Prostate gland (tissue), 2 donors: Measurements from ENCODE around the gene THSD4. TPM values are rescaled to one million over a fixed set of nuclear protein-coding genes. Genes with fewer than 3 reads are reported as not detected.

ENCODE experiments used
- DNase-seq: peaks from one replicate; pipeline ENCODE4 v3.0.0-alpha.2; 2019; ENCODE audit warnings: low spot score
- H3K27ac ChIP-seq, 2 donors: fragments of 200-600 bp; sonication (generic); 2 replicates each; pipeline ENCODE4 v1.5.1; 2017 to 2019
- H3K27me3 ChIP-seq: fragments of 200-600 bp; sonication (generic); replicated peaks from 2 replicates; pipeline ENCODE4 v1.5.1; 2019; ENCODE audit not compliant: insufficient read depth
- H3K36me3 ChIP-seq, 2 donors: fragments of 200-600 bp; sonication (generic); 1 replicate in 1 of 2; 2 replicates in 1 of 2; pipeline versions ENCODE4 v1.5.1 to v1.8.1; 2017 to 2019
- H3K4me1 ChIP-seq: fragments of 200-600 bp; sonication (generic); replicated peaks from 2 replicates; pipeline ENCODE4 v1.5.1; 2019
- H3K4me3 ChIP-seq, 2 donors: fragments of 200-600 bp; sonication (generic); 2 replicates each; pipeline ENCODE4 v1.5.1; 2017 to 2019
- H3K9me3 ChIP-seq: fragments of 200-600 bp; sonication (generic); 2 replicates; pipeline ENCODE4 v1.5.1; 2017
- POLR2A ChIP-seq: fragments of 450-650 bp; IDR thresholded peaks from one replicate; pipeline ENCODE4 v1.6.1; 2016; ENCODE audit warnings: antibody characterized with exemption, mild to moderate bottlenecking
- POLR2AphosphoS5 ChIP-seq: sonication (generic); formaldehyde crosslinking; IDR thresholded peaks from one replicate; pipeline ENCODE4 v1.6.1; 2017; ENCODE audit warnings: antibody characterized with exemption
- WGBS: methylation state at CpG from one replicate; pipeline ENCODE4 v1.1.5; 2018; 5-methylcytosine and 5-hydroxymethylcytosine counted together
- intact Hi-C: fragments of 100-400 bp; cut with DNase I; formaldehyde crosslinking; loops from one replicate; pipeline ENCODE4 v1.14.2; 2022
- total RNA-seq, 2 donors: library from RNA; depleted of rRNA; stranded (reverse); fragments of >200 nt; gene quantifications; one replicate each; pipeline ENCODE4 v1.1.0, GENCODE V29; 2016
- TF ChIP-seq, protein P1 (sequence below), 4 experiments: fragments of 200-600 bp in 2 of 4; fragments of 450-650 bp in 2 of 4; sonication (generic) in 2 of 4; IDR thresholded peaks; 1 replicate in 3 of 4; 2 replicates in 1 of 4; pipeline ENCODE4 v1.5.1; 2016 to 2019; ENCODE audit warnings: antibody characterized with exemption in 4 of 4, mild to moderate bottlenecking in 2 of 4, moderate library complexity in 2 of 4

THSD4 gene
- total RNA-seq, 2 donors from 2014 or later, result 84.1 to 223 TPM

GRCh38 chr15:71195242-71195641, 80.0 kb downstream of the THSD4 start:
- Histone ChIP-seq H3K4me3 (no peak overlapping the region), H3K9me3 (no peaks in the 10 kb centered on the region), H3K4me1 (no peaks in the 10 kb centered on the region), H3K27me3 (no peaks in the 10 kb centered on the region), H3K36me3 (no peaks in the 10 kb centered on the region), H3K27ac (no peak overlapping the region)
- 86% methylated on average over 1 of the region's 1 CpG for WGBS
- intact Hi-C loops, result no loop called here
- DNase-seq, result no peak
- TF ChIP-seq POLR2AphosphoS5 (no peak), POLR2A (no peak)
- TF ChIP-seq, protein P1, sequence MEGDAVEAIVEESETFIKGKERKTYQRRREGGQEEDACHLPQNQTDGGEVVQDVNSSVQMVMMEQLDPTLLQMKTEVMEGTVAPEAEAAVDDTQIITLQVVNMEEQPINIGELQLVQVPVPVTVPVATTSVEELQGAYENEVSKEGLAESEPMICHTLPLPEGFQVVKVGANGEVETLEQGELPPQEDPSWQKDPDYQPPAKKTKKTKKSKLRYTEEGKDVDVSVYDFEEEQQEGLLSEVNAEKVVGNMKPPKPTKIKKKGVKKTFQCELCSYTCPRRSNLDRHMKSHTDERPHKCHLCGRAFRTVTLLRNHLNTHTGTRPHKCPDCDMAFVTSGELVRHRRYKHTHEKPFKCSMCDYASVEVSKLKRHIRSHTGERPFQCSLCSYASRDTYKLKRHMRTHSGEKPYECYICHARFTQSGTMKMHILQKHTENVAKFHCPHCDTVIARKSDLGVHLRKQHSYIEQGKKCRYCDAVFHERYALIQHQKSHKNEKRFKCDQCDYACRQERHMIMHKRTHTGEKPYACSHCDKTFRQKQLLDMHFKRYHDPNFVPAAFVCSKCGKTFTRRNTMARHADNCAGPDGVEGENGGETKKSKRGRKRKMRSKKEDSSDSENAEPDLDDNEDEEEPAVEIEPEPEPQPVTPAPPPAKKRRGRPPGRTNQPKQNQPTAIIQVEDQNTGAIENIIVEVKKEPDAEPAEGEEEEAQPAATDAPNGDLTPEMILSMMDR (IDR thresholded peaks at IDR 0.05), result no peak

DNA sequence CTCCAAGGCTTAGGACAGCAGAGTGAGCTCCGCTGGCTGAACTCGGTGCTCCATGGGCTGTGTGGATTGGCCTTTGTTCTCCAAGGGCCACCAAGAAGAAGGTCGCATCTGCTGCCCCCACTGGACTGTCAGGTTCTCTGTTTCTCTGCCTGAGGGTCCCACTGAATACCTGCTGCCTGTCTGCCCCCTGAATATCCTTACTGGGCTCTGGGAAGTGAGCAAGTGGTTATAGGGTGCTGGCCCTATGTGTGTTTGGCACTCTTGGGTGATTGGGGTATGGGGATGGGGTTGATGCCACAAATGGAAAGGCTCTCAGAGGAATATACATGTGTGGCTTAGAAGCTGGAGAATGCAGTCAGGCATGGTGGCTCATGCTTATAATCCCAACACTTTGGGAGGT, 82.3 kb downstream of the THSD4 start:
- Histone ChIP-seq H3K27ac (no peak overlapping the region), H3K36me3 (no peaks in the 10 kb centered on the region), H3K9me3 (no peaks in the 10 kb centered on the region), H3K4me3 (no peak overlapping the region), H3K27me3 (no peaks in the 10 kb centered on the region), H3K4me1 (no peaks in the 10 kb centered on the region)
- TF ChIP-seq POLR2AphosphoS5, result no peak
- TF ChIP-seq, protein P1 (IDR thresholded peaks at IDR 0.05), result no peak
- TF ChIP-seq POLR2A, result no peak
- no peak for DNase-seq
- intact Hi-C loops, result no loop called here
- WGBS, result 85% methylated on average over 3 of the region's 3 CpGs

GRCh38 chr15:71198846-71199245, 83.6 kb downstream of the THSD4 start:
- intact Hi-C loops, result no loop called here
- no peaks in the 10 kb centered on the region for H3K27me3 ChIP-seq
- no peak for DNase-seq

GRCh38 chr15:71199384-71200351, 84.4 kb downstream of the THSD4 start:
- no peaks in the 10 kb centered on the region for H3K4me1 ChIP-seq
- no peak overlapping the region for H3K27ac ChIP-seq
- intact Hi-C loops, result no loop called here
- H3K4me3 ChIP-seq, result no peak overlapping the region
- H3K9me3 ChIP-seq, result no peaks in the 10 kb centered on the region
- WGBS, result 84% methylated on average over 6 of the region's 6 CpGs
- no peaks in the 10 kb centered on the region for H3K27me3 ChIP-seq
- TF ChIP-seq, protein P1 (IDR thresholded peaks at IDR 0.05), result no peak
- TF ChIP-seq POLR2A (no peak), POLR2AphosphoS5 (no peak)
- no peak for DNase-seq
- H3K36me3 ChIP-seq, result no peaks in the 10 kb centered on the region

More at GRCh38 chr15:71198846-71199245, 83.6 kb downstream of the THSD4 start:
- 77% methylated on average over 3 of the region's 3 CpGs for WGBS
- no peaks in the 10 kb centered on the region for H3K9me3 ChIP-seq
- no peaks in the 10 kb centered on the region for H3K36me3 ChIP-seq
- TF ChIP-seq POLR2AphosphoS5 (no peak), POLR2A (no peak)
- TF ChIP-seq, protein P1 (IDR thresholded peaks at IDR 0.05), result no peak
- H3K4me1 ChIP-seq, result no peaks in the 10 kb centered on the region
- no peak overlapping the region for H3K4me3 ChIP-seq
- no peak overlapping the region for H3K27ac ChIP-seq

GRCh38 chr15:71201477-71201876, 86.2 kb downstream of the THSD4 start:
- 42% methylated on average over 9 of the region's 9 CpGs for WGBS
- Histone ChIP-seq H3K4me3 (no peak overlapping the region), H3K27ac (no peak overlapping the region), H3K27me3 (no peaks in the 10 kb centered on the region), H3K4me1 (no peaks in the 10 kb centered on the region), H3K9me3 (no peaks in the 10 kb centered on the region), H3K36me3 (no peaks in the 10 kb centered on the region)
- TF ChIP-seq, protein P1 (IDR thresholded peaks at IDR 0.05), result no peak
- no peak for TF ChIP-seq POLR2A
- no peak for TF ChIP-seq POLR2AphosphoS5
- no peak for DNase-seq
- intact Hi-C loops, result no loop called here
